GM19351 (cell line): ENCODE results near the gene TREX2.

ENCODE experiments used
- ATAC-seq: cut with Tn5 transposase; IDR thresholded peaks from one replicate; pipeline ENCODE4 v1.9.1; 2021; ENCODE audit warnings: mild to moderate bottlenecking, moderate library complexity; ENCODE audit not compliant: unreplicated experiment

Gene TREX2

DNA sequence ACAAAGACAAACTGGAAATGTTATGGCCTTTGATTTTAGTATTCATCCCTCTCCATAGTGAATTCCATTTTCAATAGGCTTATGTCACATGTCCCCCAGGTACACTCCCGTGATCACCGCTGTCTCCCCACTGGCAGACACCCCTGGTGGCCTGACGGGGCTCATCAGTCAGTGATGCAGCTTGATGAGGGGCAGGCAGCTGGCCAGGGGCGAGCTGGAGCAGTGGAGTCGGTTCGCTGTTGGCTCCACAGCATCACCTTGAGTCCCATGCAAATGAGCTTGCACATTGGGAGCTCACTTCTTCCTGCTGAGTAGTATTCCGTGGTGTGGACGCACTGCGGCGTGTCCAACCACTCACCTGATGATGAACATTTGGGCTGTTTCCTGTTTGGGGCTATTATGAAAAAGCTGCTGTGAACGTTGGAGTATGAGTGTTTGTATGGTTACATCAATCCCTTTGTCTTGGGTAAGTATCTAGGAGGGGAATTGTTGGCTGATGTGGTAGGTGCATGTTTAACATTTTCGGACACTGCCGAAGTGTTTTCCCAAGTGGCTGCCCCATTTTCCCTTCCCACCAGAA, 5.2 kb downstream of the TREX2 start:
- no peak for ATAC-seq

DNA sequence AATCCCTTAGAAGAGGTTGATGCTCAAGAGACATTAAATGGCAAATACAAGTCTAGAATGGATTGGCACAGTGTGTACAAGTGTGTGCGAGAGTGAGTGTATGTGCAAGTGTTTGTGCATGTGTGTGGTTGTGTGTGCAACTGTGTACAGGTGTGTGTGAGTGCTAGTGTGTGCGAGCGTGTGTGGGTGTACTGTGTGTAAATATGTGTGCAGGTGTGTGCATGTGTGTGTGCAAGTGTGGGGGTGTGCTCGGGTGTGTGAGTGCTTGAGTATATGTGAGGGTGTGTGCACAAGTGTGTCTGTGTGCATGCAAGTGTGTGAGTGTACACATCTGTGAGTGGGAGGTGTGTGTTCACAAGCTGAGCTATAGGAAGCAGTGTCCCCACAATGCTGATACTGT, 5.9 kb downstream of the TREX2 start:
- no peak for ATAC-seq

DNA sequence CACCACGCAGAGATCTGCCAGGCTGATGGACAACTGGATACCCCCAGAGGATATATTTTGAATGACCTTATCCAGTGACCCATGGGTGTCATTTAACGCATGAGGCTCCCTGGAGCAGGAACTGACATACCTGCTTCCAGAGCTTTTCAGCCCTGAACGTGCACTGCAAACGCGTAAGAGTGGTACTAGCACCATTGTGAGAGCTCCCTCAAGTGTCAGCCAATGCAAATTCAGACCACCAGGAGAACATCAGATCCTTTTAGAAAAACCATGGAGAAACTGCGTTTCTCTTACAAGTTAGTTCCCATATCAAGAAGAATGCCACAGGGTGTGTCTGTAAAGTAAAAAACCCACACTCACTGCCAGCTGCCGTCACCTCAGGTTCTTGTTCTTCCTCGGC, 7.3 kb downstream of the TREX2 start:
- no peak for ATAC-seq

DNA sequence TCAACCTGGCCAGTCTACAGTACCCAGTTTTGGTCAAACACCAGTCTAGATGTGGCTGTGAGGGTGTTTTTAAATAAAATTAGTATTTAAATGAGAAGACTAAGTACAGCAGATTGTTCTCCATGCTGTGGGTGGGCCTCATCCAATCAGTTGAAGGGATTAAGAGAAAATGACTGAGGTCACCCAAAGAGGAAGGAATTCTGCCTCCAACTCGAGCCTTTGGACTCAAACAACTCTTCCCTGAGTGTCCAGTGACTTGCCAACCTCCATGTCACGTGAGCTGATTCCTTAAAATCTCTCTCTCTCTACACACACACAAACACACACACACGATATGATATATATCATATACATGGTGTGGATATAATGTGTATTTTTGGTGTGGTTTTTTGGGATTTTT, 10.0 kb downstream of the TREX2 start:
- ATAC-seq: no peak

DNA sequence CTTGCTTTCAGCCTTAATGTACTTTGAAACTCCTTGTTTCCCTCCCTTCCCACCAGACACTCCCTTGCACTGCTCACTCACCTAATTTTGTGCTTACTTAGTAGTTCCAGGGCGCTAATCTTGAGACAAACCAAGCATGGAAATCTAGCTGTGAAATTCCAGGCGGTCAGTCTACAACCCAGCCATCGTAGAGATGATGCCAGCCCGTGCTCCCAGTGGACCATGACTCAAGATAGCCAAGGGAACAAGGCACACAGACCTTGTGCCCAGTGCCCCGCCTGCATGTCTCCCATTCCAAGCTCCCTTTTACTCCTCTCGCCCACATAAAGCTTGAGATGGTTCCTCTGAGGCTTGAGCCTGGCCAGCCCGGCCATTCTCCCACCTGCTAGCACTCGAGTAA, 11.1 kb downstream of the TREX2 start:
- ATAC-seq: no peak

DNA sequence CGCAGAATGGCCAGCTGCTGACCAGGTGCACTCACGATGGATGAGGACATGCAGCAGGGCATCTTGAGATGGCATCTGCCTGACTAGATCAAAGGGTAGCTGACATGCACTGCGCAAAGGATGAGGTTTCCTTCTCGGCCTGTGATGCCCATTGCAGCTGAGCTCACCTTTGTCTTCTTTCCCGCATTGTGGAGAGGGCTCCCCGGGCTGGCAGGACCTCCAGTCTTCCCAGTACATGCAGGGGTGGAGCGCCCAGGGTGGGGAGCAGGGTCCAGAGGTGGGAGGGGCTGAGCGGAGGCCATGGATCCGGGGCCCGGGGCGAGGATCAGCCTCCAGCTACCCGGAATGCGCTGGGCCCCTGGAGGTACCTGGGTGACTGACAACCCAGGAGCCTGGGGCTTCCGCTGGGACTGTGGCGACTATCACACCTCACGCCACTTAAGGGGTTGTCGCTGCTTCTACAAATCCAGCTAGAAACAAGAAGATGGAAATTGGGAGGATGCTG, 12.0 kb downstream of the TREX2 start:
- no peak for ATAC-seq

DNA sequence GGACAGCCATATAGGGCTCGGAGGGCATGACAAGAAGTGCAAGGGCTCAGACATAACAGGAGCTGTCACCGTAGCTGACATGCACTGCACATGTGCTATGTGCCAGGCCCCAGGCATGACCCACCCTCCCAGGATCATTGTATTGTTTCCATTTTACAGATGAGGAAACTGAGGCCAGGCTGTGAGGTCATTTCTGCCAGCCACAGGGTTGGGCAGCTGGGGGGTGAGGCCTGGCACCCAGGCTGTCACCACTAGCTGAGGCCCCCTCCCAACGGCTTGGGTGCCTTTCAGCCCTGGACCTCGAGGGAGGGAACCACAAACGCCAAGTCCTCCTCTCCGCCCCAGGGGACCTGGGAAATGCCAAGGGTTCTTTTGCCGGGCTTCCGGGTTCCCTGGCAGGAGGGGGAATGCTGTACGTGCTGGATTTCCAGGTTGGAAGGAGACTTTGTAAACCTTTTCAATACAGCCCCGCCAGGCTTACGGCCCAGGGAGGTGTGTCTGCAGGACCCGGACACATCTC, 12.6 kb downstream of the TREX2 start:
- ATAC-seq: no peak

DNA sequence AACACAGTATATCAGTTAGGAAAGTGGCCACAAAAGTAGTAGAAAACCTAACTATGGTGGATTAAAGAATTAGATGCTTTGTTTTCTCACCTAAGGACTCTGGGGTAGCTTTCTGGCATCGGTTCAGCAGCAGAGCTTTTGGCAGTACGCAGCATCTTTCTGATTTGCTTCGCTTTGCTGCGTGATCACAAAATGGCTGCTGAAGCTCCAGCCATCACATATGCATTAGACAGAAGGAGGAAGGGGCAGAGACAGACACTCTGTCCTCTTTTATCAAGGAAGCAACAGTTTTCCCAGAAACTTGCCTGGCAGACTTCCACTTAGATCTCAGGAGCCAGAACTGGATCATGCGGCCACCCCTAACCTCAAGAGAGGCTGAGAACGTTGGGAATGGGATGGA, 15.1 kb downstream of the TREX2 start:
- ATAC-seq: no peak

DNA sequence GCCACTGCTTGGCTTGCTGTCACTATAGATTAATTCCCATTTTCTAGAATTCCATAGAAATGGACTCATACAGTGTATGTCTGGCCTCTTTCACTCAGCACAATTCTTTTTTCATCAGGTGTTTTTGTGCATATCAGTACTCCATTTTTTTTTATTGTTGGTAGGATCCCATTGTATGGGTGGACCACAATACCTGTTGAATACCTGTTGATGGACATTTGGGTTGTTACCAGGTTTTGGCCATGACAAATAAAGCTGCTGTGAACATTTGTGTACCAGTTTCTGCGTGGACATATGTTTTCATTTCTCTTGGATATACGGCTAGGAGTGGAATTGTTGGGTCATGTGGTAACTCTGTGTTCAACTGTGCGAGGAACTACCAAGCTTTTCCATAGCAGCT, 19.7 kb downstream of the TREX2 start:
- ATAC-seq: no peak

DNA sequence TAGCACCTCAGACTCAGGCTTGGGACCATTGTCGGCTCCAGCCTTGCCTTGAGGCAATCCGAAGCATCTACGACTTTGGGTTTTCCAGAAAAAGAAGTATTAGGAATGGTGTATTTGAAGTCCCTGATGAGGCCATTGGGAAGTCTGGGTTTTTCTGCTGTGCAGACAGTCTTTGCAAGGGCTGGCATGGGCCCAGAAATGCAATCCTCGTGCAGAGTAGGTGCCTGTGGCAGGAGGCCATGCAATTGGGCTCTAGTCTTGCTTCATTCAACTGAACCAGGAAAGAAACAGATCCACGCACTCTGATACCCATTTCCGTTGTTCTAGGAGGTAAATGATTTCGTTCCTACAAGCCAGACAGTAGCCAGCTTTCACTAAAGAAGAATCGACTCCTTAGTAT, 22.2 kb downstream of the TREX2 start:
- no peak for ATAC-seq

DNA sequence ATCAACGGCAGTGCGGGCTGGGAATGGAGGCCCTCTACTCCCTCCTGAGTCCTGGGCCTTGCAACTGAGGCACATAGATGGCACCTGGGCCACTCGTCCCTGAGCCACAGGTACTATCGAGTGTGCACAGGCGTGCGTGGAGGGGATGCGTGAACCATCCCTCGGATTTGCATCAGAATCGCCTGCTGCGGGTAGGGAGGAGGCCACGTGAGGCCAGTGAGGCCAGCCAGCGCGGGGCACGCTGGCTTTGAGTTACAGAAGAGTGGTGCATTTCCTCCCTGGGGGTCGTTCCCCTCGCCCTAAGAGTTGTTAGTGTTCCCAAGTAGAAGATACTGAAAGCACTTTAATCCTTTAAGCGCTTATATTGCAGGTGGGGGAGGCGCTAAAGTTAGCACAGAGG, 24.0 kb downstream of the TREX2 start:
- no peak for ATAC-seq

DNA sequence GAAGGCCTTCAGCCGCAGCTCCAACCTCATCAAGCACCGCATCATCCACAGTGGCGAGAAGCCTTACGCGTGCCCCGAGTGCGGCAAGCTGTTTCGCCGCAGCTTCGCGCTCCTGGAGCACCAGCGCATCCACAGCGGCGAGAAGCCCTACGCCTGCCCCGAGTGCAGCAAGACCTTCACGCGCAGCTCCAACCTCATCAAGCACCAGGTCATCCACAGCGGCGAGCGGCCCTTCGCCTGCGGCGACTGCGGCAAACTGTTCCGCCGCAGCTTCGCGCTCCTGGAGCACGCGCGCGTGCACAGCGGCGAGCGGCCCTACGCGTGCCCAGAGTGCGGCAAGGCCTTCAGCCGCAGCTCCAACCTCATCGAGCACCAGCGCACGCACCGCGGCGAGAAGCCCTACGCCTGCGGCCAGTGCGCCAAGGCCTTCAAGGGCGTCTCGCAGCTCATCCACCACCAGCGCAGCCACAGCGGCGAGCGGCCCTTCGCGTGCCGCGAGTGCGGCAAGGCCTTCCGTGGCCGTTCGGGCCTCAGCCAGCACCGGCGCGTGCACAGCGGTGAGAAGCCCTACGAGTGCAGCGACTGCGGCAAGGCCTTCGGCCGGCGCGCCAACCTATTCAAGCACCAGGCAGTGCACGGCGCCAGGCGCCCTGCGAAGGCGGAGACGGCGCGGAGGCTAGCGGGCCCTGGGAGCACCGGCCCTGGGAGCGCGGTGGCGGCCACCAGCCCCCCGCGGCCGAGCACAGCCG, 24.8 kb downstream of the TREX2 start:
- no peak for ATAC-seq

DNA sequence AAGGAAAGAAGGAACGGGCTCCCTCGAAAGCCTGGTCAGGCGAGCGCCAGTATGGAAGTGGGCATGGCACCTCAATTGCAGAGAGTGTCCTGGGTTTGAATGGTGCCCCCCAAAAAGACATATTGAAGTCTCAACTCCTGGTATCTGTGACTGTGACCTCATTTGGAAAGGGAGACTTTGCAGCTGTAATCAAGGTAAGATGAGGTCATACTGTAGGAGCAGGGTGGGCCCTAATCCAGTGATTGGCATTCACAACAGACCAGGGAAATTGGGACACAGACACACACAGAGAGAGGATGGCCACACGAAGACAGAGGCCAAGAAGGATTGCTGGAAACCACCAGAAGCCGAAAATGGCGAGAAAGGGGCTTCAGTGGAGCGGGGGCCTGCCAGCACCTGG, 28.2 kb downstream of the TREX2 start:
- no peak for ATAC-seq

DNA sequence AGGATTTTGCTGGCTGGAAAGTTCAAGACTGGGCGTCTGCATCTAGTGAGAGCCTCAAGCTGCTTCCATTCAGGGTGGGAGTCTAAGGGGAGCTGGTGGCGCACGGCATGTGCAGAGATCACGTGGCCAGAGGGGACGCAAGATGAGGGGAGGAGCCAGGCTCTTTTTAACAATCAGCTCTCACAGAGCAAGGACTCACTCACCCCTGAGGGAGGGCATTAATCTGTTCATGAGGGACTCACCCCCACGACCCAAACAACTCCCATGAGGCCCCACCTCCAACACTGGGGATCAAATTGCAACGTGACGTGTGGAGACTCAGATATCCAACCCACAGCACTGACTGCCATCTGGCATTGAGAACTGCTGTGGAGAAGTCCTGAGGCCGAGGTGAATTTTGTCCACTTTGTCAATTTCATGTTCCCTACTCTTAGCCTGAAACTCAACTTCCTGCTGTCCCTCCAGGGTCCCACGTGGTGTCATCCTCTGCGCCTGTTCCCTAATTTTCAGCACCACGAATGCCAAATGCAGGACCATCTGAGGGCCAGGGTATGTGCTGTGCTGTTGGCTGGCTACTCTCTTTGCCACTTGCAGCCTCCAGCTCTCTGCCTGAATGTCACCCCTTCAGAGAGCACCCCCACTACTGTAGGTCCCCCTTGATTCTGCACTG, 28.9 kb downstream of the TREX2 start:
- no peak for ATAC-seq

DNA sequence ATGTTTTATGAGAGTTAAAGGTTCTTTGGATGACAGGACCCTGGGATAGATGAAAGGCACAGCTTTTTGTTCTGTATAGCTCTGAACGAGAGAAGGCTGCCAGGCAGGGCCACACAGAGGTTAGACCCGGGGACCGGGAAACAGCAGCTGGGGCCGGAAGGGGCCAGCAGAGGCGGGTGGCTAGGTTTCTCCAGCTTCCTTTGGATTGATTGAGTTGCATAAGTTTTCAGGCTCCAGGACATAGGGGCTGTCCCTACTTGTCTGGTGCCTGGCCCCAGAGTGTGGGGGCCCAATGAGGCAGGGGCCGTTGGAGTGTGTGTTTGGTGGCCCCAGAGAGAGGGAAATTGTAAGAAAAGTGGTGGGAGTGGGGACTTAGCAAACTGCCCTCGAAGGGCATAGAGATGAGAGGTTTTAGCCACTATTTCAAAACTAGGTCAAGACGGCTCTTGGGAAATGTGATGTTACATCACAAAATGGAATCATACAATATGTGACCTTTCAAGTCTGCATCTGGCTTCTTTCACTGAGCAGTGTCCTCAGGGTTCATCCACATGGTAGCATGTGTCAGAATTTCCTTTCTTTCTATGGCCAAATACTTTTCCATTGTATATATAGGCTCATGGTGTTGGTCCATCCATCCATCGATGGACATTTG, 30.9 kb downstream of the TREX2 start:
- ATAC-seq: no peak

DNA sequence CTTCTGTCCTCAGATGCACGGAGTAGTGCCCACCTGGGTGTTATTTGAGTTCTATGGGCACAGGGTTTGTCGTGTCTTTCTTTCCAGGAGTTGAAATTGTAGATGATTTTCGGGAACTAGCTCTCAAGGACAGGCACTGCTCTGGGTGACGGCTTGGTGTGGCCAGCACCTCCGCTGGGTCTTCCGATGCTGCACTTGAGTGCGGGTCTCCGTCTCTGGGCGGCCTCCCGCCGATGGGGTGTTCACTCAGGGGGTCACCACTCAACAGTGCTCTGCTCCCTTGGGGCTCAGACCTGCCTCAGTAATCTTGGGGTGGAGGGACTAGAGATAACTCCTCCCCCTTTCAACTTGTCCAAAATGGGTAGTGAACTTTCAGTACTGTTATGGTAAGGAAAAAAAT, 32.1 kb downstream of the TREX2 start:
- ATAC-seq: no peak

DNA sequence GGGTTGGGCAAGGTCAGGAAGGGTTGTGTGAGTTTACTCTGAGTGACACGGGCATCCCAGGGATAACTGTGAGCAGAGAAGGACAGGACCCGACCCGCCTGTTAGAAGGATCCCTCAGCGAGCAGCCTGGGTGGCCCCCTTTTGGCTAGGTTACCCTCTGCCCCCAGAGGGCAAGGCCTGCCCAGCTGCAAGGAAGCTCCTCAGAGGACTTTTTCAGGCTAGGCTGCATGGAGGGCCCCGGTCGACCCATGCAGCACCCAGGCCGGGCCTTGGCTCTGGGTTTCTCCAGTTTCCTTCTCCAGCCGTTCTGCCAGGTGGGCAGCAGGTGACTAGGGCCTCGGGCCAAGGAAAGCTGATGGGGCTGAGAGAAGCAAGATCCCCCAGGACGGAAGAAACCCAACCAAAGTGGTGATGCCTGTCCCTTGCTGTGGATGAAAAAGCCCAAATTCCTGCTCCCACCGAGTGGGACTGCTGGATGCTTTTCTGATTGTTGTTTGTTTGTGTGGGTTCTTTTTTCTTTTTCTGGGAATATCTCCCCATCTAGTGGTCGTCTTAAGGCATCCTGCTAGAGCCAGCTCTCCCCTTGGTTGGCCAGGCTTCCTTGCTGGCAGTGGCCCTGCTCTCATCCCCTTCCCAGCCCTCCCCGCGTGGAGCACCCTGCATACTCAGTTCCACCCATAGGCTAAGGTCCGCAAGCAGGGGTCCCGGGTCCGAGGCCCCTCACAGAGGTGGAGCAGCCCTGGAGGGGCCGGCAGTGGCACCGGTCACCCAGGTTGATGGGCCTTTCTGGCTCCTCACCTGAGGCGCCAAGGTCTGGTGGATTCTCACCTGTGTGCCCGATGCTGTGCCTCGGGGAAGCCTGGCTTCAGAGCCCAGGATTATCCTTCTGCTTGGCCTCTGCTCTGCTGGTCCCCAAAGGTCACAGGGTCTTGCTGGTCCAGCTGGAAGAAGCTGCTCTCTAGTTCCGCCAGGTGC, 32.8 kb downstream of the TREX2 start:
- ATAC-seq: no peak

DNA sequence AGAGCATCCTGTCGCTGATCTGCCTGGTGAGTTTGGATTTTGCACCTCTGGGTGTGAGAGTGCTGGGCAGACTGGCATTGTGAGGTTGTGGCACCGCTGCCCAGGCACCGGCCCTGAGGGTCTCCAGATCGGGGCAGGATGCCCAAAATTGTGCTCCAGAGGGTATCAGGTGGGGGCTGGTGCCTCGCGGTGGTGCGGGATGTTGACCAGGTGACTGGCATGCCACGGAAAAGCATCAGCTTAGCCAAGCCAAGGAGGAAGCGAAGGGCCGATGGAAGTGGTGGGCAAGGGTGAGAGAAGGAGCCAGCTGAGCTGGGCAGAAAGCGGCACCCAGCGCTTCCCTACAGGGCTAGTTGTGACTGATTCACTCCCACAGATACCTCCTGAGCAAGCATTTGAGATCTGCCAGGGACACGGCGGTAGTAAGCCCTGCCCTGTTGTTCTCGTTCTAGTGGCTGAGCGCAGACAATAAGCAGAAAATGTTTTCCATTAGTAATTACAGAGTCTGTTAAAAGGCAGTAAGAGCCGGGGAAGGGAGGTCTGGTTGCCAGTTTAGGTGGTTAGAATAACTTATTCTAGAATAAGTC, 33.8 kb downstream of the TREX2 start:
- ATAC-seq: no peak

DNA sequence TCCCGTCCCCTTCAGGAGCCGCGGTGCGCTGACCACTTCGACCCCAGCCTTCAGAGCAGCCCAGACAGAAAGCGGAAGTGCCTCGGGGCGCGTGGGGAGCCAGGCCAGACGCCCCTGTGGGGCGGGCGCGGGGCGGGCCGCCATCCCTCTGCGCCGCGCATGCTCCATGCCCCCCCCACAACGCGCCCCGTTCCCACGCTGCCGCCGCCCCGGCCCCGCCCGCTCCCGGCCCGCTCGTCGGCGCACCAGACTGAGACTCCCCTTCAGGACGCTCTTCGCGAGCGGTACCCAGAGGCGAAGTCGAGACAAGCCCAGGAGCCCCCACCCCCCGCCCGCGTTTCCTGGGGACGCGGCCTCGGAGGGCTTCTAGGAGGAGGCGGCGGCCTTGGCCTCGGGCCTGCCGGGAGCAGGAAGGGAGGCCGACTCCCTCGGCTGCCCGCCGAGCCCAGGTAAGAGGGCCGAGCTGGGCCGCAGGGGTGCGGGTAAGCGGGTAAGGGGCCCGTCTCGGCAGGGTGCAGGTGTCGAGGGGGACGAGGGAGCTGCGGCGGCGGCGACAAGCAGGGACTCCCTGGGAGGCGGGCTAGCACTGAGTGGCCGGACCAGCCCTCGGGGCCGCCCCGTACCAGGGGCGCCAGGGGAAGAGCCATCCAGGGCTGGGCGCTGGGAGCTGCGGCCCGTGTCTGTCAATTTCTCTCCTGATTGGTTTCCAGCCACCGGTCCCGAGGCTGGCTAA, 34.4 kb downstream of the TREX2 start, which contains the start of gene ZFP92:
Gene ZFP92 (plus strand): TSS at position 218 of the 733 bp plus-strand sequence. CDS start 6,851 bp downstream, outside the sequence.
- ATAC-seq: peak; percentile 65
